GM10266 (cell line): ENCODE results near the gene HAPLN2.

ENCODE experiments used
- DNase-seq: peaks from one replicate; pipeline ENCODE4 v3.0.0; 2012; ENCODE audit errors: extremely low spot score
- CTCF ChIP-seq: IDR thresholded peaks from 2 replicates; pipeline ENCODE4 v1.5.1; 2012; ENCODE audit warnings: mild to moderate bottlenecking, low read depth; ENCODE audit not compliant: control insufficient read depth, insufficient read depth; ENCODE audit errors: missing control alignments

HAPLN2 gene

GRCh38 chr1:156656806-156657740, 37.9 kb downstream of the HAPLN2 start:
- DNase-seq = peak; percentile 79
- peak; percentile 97 for TF ChIP-seq CTCF

- TF ChIP-seq CTCF = no peak
- DNase-seq = no peak
Measured at GRCh38 chr1:156657741-156658319, 38.6 kb downstream of the HAPLN2 start.

- DNase-seq = no peak
- no peak for TF ChIP-seq CTCF
Measured at GRCh38 chr1:156658496-156658895, 39.3 kb downstream of the HAPLN2 start.

GRCh38 chr1:156658945-156659574, 39.8 kb downstream of the HAPLN2 start:
- no peak for DNase-seq
- no peak for TF ChIP-seq CTCF

- no peak for TF ChIP-seq CTCF
- no peak for DNase-seq
Measured at GRCh38 chr1:156659661-156659987, 40.4 kb downstream of the HAPLN2 start.

- DNase-seq = peak; percentile 97
- TF ChIP-seq CTCF = peak; percentile 100
Measured at GRCh38 chr1:156659988-156660751, 41.0 kb downstream of the HAPLN2 start.
